Loucy (cell line): Measurements from ENCODE around the gene IL1R2.

Experiments used
- CTCF ChIP-seq: fragments of 200-600 bp; sonication (generic); conservative IDR thresholded peaks from 2 replicates; pipeline ENCODE4 v1.5.1; 2014; ENCODE audit warnings: mild to moderate bottlenecking, antibody characterized with exemption, low read length
- EZH2phosphoT487 ChIP-seq: fragments of 200-600 bp; IDR thresholded peaks from 2 replicates; pipeline ENCODE4 v1.6.1; 2018; ENCODE audit warnings: antibody characterized with exemption, mild to moderate bottlenecking, moderate library complexity, borderline replicate concordance

DNA sequence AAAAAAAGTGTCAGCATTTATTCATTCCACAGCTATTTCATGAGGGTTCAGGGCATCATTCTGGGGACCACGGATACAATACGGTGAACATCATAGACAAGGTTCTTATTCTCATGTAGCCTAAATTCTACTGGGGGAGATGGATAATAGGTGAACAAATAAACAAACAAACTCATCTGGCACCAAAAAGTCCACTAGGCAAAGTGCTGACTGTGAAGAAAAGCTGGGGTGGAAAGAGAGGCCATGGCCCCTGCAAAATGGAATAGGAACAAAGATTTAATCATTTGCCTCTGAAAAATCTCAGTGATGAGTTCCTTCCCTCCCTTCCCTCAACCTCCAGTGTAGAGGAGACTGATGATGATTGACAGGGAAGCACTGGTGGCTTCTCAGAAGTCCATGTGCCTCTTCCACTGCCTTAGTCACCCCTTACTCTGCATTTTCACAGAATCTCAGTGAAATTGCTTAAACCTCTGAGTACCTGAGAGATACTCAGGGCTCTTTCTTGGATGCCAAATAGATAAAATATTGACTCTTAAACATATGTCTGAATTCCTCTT lies 81.5 kb downstream of the IL1R2 start:
- no peak for TF ChIP-seq CTCF
- TF ChIP-seq EZH2phosphoT487: no peak
